ENCODE results near the gene PADI2.

Gene PADI2

DNA sequence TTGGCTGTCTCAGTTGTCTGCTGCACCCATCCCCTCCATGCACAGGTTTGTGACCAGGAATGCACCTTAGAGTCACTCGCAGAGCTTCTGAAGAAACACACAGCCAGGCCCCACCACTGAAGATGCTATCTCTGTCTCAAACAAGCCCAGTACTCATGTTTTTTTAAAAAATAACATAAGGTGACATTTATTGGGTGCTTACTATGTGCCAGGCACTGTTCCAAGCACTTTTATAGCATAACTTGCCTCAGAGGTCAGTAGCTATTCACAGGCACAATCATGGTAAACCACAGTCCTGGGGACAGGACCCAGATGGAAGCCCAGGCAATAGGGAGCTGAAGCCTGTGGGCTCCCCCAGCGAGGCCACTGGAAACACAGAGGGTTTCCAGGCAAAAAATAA lies 98.7 kb downstream of the PADI2 start:
- TF ChIP-seq POLR2AphosphoS5 (IDR thresholded peaks at IDR 0.05; ENCODE audit: borderline replicate concordance, low read depth, low read length): no peak
- no peak for DNase-seq (ENCODE audit: low read depth, low spot score)
- Histone ChIP-seq H3K4me3 (no peak overlapping the region), H3K9me3 (ENCODE audit: low read depth, low read length) (no peaks in the 10 kb centered on the region), H3K27ac (no peak overlapping the region), H3K9ac (ENCODE audit: insufficient read length) (no peak overlapping the region), H3K36me3 (ENCODE audit: insufficient read depth, low read length) (peaks cover 79% of the 10 kb centered on the region)

DNA sequence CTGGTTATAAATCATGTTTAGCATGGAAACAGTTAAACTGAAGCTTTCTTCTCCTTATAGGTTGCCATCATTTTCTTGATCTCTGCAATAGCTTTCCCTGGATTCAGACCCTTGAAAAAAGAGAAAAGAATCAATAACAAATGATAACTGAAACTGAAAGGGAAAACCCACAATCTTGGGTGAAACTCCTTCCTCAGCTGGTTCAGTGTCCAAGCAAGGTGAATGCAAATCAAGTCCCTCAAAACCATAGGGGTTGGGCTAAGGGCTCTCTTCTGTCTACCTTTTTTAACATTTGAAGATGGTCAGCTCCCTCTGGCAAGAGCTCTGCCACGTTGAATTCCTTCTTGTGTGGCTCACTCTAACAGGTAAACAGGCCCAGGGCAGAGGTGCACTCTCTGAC lies 100.4 kb downstream of the PADI2 start:
- TF ChIP-seq FOXP2 (optimal IDR thresholded peaks at IDR 0.05; ENCODE audit: control extremely low read depth, extremely low read length, insufficient read depth) (no peak), EZH2 (IDR thresholded peaks at IDR 0.05) (no peak), POLR2AphosphoS5 (IDR thresholded peaks at IDR 0.05; ENCODE audit: borderline replicate concordance, low read depth, low read length) (no peak)
- Histone ChIP-seq H3K9ac (ENCODE audit: insufficient read length) (no peak overlapping the region), H3K27ac (no peak overlapping the region), H3K36me3 (ENCODE audit: insufficient read depth, low read length) (peaks cover 63% of the 10 kb centered on the region), H3K4me3 (no peak overlapping the region), H3K9me3 (ENCODE audit: low read depth, low read length) (no peaks in the 10 kb centered on the region)
- DNase-seq (ENCODE audit: low read depth, low spot score): no peak

DNA sequence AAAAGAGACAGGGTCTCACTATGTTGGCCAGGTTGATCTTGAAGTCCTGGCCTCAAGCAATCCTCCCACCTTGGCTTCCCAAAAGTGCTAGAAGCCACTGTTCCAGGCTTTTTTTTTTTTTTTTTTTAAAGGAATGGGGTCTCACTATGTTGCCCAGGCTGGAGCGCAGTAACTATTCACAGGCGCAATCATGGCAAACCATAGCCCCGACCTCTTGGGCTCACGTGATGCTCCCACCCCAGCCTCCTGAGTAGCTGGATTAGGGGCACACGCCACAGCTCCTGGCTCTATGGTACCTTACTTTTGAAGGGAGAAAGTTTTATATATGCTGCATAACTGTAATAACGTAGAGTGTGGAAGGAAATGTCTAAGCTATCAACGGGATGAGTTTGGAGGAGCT lies 101.8 kb downstream of the PADI2 start:
- Histone ChIP-seq H3K4me3 (no peak overlapping the region), H3K27ac (no peak overlapping the region), H3K36me3 (ENCODE audit: insufficient read depth, low read length) (peaks cover 49% of the 10 kb centered on the region), H3K9ac (ENCODE audit: insufficient read length) (no peak overlapping the region), H3K9me3 (ENCODE audit: low read depth, low read length) (no peaks in the 10 kb centered on the region)
- TF ChIP-seq FOXP2 (optimal IDR thresholded peaks at IDR 0.05; ENCODE audit: control extremely low read depth, extremely low read length, insufficient read depth): no peak
- no peak for TF ChIP-seq POLR2AphosphoS5 (IDR thresholded peaks at IDR 0.05; ENCODE audit: borderline replicate concordance, low read depth, low read length)
- TF ChIP-seq EZH2 (IDR thresholded peaks at IDR 0.05): no peak
- DNase-seq (ENCODE audit: low read depth, low spot score): no peak
